ENCODE data around the gene ZBTB47.
A peak's percentile ranks its signal among the peaks of the same experiment; 100 is the strongest.

ZBTB47 gene

GRCh38 chr3:42635111-42635510, 18.4 kb upstream of the ZBTB47 start:
- Histone ChIP-seq H3K9me3 (ENCODE audit: control insufficient read depth in 2 of 2, low read length in 2 of 2) (no peaks in the 10 kb centered on the region), H3K36me3 (ENCODE audit: control insufficient read depth in 2 of 2, insufficient read depth in 2 of 2, low read length in 2 of 2) (peaks cover 76 to 77% of the 10 kb centered on the region in 2 donors), H3K9ac (ENCODE audit: low read depth in 1 of 2, low read length in 2 of 2) (no peak overlapping the region), H3K27ac (ENCODE audit: low read depth in 2 of 2, low read length in 2 of 2) (no peak overlapping the region), H3K4me3 (ENCODE audit: low read length in 2 of 2) (no peak overlapping the region), H3K27me3 (ENCODE audit: control insufficient read depth in 2 of 2, insufficient read depth in 2 of 2, low read length in 2 of 2) (no peaks in the 10 kb centered on the region), H3K4me1 (ENCODE audit: control insufficient read depth in 2 of 2, insufficient read depth in 2 of 2, low read length in 2 of 2) (no peaks in the 10 kb centered on the region)

GRCh38 chr3:42637001-42637400, 16.5 kb upstream of the ZBTB47 start:
- Histone ChIP-seq H3K27ac (ENCODE audit: low read depth in 2 of 2, low read length in 2 of 2) (no peak overlapping the region), H3K4me1 (ENCODE audit: control insufficient read depth in 2 of 2, insufficient read depth in 2 of 2, low read length in 2 of 2) (no peaks in the 10 kb centered on the region), H3K36me3 (ENCODE audit: control insufficient read depth in 2 of 2, insufficient read depth in 2 of 2, low read length in 2 of 2) (peaks cover 71 to 78% of the 10 kb centered on the region in 2 donors), H3K9me3 (ENCODE audit: control insufficient read depth in 2 of 2, low read length in 2 of 2) (no peaks in the 10 kb centered on the region), H3K27me3 (ENCODE audit: control insufficient read depth in 2 of 2, insufficient read depth in 2 of 2, low read length in 2 of 2) (no peaks in the 10 kb centered on the region), H3K4me3 (ENCODE audit: low read length in 2 of 2) (no peak overlapping the region), H3K9ac (ENCODE audit: low read depth in 1 of 2, low read length in 2 of 2) (no peak overlapping the region)

DNA sequence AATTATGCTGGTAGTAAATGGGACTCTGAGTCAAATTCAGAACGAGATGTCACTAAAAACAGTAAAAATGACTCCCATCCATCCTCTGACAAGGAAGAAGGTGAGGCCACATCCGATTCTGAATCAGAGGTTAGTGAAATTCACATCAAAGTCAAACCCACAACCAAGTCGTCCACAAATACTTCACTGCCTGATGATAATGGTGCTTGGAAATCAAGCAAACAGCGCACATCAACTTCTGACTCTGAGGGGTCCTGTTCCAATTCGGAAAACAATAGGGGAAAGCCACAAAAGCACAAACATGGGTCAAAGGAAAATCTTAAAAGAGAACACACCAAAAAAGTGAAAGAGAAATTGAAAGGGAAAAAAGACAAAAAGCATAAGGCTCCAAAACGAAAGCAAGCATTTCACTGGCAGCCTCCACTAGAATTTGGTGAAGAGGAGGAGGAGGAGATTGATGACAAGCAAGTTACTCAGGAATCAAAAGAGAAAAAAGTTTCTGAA, 15.1 kb upstream of the ZBTB47 start:
- Histone ChIP-seq H3K4me3 (ENCODE audit: low read length in 2 of 2) (no peak overlapping the region), H3K27me3 (ENCODE audit: control insufficient read depth in 2 of 2, insufficient read depth in 2 of 2, low read length in 2 of 2) (no peaks in the 10 kb centered on the region), H3K4me1 (ENCODE audit: control insufficient read depth in 2 of 2, insufficient read depth in 2 of 2, low read length in 2 of 2) (no peaks in the 10 kb centered on the region), H3K9me3 (ENCODE audit: control insufficient read depth in 2 of 2, low read length in 2 of 2) (no peaks in the 10 kb centered on the region), H3K27ac (ENCODE audit: low read depth in 2 of 2, low read length in 2 of 2) (no peak overlapping the region), H3K36me3 (ENCODE audit: control insufficient read depth in 2 of 2, insufficient read depth in 2 of 2, low read length in 2 of 2) (peaks cover 71 to 78% of the 10 kb centered on the region in 2 donors), H3K9ac (ENCODE audit: low read depth in 1 of 2, low read length in 2 of 2) (no peak overlapping the region)

DNA sequence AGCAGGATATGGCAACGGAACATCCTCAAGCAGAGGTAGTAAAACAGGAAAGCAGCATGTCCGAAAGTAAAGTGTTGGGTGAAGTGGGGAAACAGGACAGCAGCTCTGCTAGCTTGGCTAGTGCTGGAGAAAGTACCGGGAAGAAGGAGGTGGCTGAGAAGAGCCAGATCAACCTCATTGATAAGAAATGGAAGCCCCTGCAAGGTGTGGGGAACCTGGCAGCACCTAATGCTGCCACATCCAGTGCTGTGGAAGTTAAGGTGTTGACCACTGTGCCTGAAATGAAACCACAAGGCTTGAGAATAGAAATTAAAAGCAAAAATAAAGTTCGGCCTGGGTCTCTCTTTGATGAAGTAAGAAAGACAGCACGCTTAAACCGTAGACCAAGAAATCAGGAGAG, 14.3 kb upstream of the ZBTB47 start:
- H3K9ac ChIP-seq (ENCODE audit: low read depth in 1 of 2, low read length in 2 of 2), result no peak overlapping the region
- peak overlapping the region in 1 of 2 donors; percentile 39 for H3K27ac ChIP-seq (ENCODE audit: low read depth in 2 of 2, low read length in 2 of 2)
- no peaks in the 10 kb centered on the region for H3K9me3 ChIP-seq (ENCODE audit: control insufficient read depth in 2 of 2, low read length in 2 of 2)
- H3K4me3 ChIP-seq (ENCODE audit: low read length in 2 of 2), result no peak overlapping the region
- no peaks in the 10 kb centered on the region for H3K4me1 ChIP-seq (ENCODE audit: control insufficient read depth in 2 of 2, insufficient read depth in 2 of 2, low read length in 2 of 2)
- no peaks in the 10 kb centered on the region for H3K27me3 ChIP-seq (ENCODE audit: control insufficient read depth in 2 of 2, insufficient read depth in 2 of 2, low read length in 2 of 2)
- peaks cover 69 to 78% of the 10 kb centered on the region in 2 donors for H3K36me3 ChIP-seq (ENCODE audit: control insufficient read depth in 2 of 2, insufficient read depth in 2 of 2, low read length in 2 of 2)

- Histone ChIP-seq H3K27me3 (ENCODE audit: control insufficient read depth in 2 of 2, insufficient read depth in 2 of 2, low read length in 2 of 2) (no peaks in the 10 kb centered on the region), H3K36me3 (ENCODE audit: control insufficient read depth in 2 of 2, insufficient read depth in 2 of 2, low read length in 2 of 2) (peaks cover 74 to 81% of the 10 kb centered on the region in 2 donors), H3K4me1 (ENCODE audit: control insufficient read depth in 2 of 2, insufficient read depth in 2 of 2, low read length in 2 of 2) (no peaks in the 10 kb centered on the region), H3K9me3 (ENCODE audit: control insufficient read depth in 2 of 2, low read length in 2 of 2) (no peaks in the 10 kb centered on the region), H3K27ac (ENCODE audit: low read depth in 2 of 2, low read length in 2 of 2) (no peak overlapping the region), H3K4me3 (ENCODE audit: low read length in 2 of 2) (no peak overlapping the region), H3K9ac (ENCODE audit: low read depth in 1 of 2, low read length in 2 of 2) (no peak overlapping the region)
These were observed 13.4 kb upstream of the ZBTB47 start for GRCh38 chr3:42640129-42640528.

DNA sequence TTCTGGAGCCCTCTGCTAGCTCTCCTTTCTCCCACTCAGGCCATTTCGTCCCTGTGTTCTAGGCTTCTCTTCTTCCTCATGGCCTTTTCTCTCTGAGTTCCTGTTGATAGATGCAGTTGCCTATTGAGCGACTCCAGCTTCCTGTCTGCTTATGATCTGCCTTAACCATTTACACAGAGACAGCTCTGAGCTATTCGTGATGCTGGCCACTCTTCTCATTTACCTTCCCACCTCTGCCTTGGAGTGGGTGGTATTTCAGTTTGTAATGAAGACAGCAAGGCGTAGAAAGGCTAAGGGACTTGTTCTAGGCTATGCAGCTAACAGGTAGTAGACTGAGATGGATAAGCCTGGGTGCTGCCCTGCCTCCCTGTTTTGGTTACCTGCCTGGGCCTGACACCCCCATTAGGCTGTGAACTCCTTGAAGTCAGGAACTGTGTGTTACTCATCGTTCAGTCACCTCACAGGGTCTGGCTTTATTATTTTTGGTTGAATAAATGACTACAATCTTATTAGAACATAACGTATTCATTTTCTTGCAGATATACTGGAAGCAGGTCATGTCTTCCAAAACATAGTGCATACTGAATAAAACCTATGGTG, 12.6 kb upstream of the ZBTB47 start:
- H3K9me3 ChIP-seq (ENCODE audit: control insufficient read depth in 2 of 2, low read length in 2 of 2), result no peaks in the 10 kb centered on the region
- H3K4me1 ChIP-seq (ENCODE audit: control insufficient read depth in 2 of 2, insufficient read depth in 2 of 2, low read length in 2 of 2), result no peaks in the 10 kb centered on the region
- H3K27me3 ChIP-seq (ENCODE audit: control insufficient read depth in 2 of 2, insufficient read depth in 2 of 2, low read length in 2 of 2), result no peaks in the 10 kb centered on the region
- H3K9ac ChIP-seq (ENCODE audit: low read depth in 1 of 2, low read length in 2 of 2), result no peak overlapping the region
- H3K4me3 ChIP-seq (ENCODE audit: low read length in 2 of 2), result no peak overlapping the region
- H3K36me3 ChIP-seq (ENCODE audit: control insufficient read depth in 2 of 2, insufficient read depth in 2 of 2, low read length in 2 of 2), result peaks cover 74 to 84% of the 10 kb centered on the region in 2 donors
- no peak overlapping the region for H3K27ac ChIP-seq (ENCODE audit: low read depth in 2 of 2, low read length in 2 of 2)

DNA sequence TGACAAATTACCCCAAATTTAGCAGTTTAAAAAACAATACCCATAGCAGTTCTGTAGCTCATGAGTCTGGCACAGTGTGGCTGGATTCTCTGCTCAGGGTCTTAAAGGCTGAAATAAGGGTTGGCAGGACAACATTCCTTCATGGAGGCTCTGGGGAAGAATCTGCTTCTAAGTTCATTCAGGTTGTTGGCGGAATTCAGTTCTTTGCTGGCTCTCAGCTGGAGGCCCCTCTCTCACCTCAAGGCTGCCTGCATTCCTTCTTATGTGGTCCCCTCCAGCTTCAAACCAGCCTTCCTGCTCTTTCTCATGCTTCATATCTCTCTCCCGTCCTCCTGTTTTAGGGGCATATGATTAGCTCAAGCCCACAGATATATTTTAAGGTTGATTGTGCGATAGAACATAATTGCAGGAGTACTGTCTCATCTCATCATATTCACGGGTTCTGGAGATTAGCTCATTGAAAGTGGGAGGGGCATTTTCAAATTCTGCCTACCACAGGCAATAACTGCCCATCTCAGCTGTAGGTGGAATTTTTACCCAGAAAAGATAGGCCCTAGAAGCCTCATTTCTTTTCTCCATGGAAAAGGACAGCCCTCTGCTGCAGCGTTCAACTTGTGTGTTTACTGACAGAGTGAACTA, 5.6 kb upstream of the ZBTB47 start:
- H3K4me3 ChIP-seq (ENCODE audit: low read length in 2 of 2), result no peak overlapping the region
- peaks cover 6 to 8% of the 10 kb centered on the region in 2 donors for H3K4me1 ChIP-seq (ENCODE audit: control insufficient read depth in 2 of 2, insufficient read depth in 2 of 2, low read length in 2 of 2)
- H3K27ac ChIP-seq (ENCODE audit: low read depth in 2 of 2, low read length in 2 of 2), result no peak overlapping the region
- H3K36me3 ChIP-seq (ENCODE audit: control insufficient read depth in 2 of 2, insufficient read depth in 2 of 2, low read length in 2 of 2), result peaks cover 36 to 44% of the 10 kb centered on the region in 2 donors
- H3K27me3 ChIP-seq (ENCODE audit: control insufficient read depth in 2 of 2, insufficient read depth in 2 of 2, low read length in 2 of 2), result no peaks in the 10 kb centered on the region
- no peaks in the 10 kb centered on the region for H3K9me3 ChIP-seq (ENCODE audit: control insufficient read depth in 2 of 2, low read length in 2 of 2)
- no peak overlapping the region for H3K9ac ChIP-seq (ENCODE audit: low read depth in 1 of 2, low read length in 2 of 2)

DNA sequence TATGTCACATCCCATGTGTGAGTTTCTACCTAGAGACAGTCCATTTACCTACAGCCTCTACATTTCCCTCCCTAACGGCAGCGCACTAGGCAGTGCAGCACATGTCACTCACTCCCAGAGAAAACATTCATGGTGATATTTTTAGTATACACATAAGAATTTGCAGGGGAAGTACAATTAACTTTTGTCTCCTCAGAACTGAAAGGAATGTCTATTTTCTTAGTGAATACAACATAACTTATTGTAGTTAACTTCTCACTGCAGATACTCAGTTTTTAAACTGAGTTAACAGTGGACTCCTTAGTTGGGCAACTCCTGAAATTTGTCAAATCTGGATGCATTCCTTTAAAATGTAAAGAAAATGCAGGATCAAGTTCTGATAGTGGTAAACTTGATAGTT, 4.5 kb upstream of the ZBTB47 start:
- H3K4me1 ChIP-seq (ENCODE audit: control insufficient read depth in 2 of 2, insufficient read depth in 2 of 2, low read length in 2 of 2), result peaks cover 14 to 18% of the 10 kb centered on the region in 2 donors
- no peak overlapping the region for H3K9ac ChIP-seq (ENCODE audit: low read depth in 1 of 2, low read length in 2 of 2)
- peaks cover 26 to 34% of the 10 kb centered on the region in 2 donors for H3K36me3 ChIP-seq (ENCODE audit: control insufficient read depth in 2 of 2, insufficient read depth in 2 of 2, low read length in 2 of 2)
- no peaks in the 10 kb centered on the region for H3K27me3 ChIP-seq (ENCODE audit: control insufficient read depth in 2 of 2, insufficient read depth in 2 of 2, low read length in 2 of 2)
- no peak overlapping the region for H3K4me3 ChIP-seq (ENCODE audit: low read length in 2 of 2)
- no peak overlapping the region for H3K27ac ChIP-seq (ENCODE audit: low read depth in 2 of 2, low read length in 2 of 2)
- H3K9me3 ChIP-seq (ENCODE audit: control insufficient read depth in 2 of 2, low read length in 2 of 2), result no peaks in the 10 kb centered on the region

GRCh38 chr3:42649783-42650182, 3.7 kb upstream of the ZBTB47 start:
- Histone ChIP-seq H3K4me1 (ENCODE audit: control insufficient read depth in 2 of 2, insufficient read depth in 2 of 2, low read length in 2 of 2) (peaks cover 14 to 21% of the 10 kb centered on the region in 2 donors), H3K27me3 (ENCODE audit: control insufficient read depth in 2 of 2, insufficient read depth in 2 of 2, low read length in 2 of 2) (no peaks in the 10 kb centered on the region), H3K27ac (ENCODE audit: low read depth in 2 of 2, low read length in 2 of 2) (no peak overlapping the region), H3K9me3 (ENCODE audit: control insufficient read depth in 2 of 2, low read length in 2 of 2) (no peaks in the 10 kb centered on the region), H3K9ac (ENCODE audit: low read depth in 1 of 2, low read length in 2 of 2) (no peak overlapping the region), H3K36me3 (ENCODE audit: control insufficient read depth in 2 of 2, insufficient read depth in 2 of 2, low read length in 2 of 2) (peaks cover 20 to 29% of the 10 kb centered on the region in 2 donors), H3K4me3 (ENCODE audit: low read length in 2 of 2) (no peak overlapping the region)

DNA sequence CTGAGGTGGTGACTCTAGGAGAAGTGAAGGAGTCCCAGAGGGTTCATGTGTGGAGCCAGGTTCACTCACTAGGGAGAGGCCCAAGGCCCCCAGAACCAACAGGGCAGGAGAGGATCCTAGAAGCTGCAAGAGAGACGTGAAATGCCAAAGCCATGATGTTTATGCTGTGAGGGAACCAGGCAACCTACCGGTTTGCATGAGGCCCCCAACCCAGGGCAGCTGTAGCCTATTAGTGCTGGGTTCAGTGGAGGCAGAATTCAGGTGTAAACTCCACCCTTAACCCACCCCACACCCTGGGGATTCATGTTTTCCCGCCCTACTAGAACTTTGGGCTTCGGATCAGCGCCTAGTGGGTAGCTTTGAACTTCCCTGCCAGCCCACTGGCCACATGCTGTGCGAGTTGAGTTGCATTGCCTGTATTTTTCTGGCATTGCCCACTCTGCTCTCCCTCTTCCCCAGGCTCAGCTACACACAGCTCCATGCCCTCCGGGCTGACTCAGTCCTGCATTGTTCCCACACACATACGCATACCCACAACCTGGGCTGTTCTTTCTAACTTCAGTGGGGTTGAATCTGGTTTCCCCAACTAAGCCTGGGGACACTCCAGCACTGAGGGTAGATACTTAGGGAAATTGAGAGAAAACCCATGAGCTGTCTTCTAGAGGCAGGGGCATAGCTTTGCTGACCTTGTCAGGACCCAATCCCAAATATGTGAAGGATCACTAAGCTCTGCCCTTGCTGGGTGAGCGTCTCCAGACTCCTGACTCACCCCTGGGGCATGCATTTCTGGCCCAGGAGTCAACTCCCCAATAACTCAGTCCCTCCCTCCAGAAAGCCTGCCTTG, 2.0 kb upstream of the ZBTB47 start:
- Histone ChIP-seq H3K9me3 (ENCODE audit: control insufficient read depth in 2 of 2, low read length in 2 of 2) (no peaks in the 10 kb centered on the region), H3K4me1 (ENCODE audit: control insufficient read depth in 2 of 2, insufficient read depth in 2 of 2, low read length in 2 of 2) (peaks cover 14 to 32% of the 10 kb centered on the region in 2 donors), H3K36me3 (ENCODE audit: control insufficient read depth in 2 of 2, insufficient read depth in 2 of 2, low read length in 2 of 2) (peaks cover 14 to 15% of the 10 kb centered on the region in 2 donors), H3K27me3 (ENCODE audit: control insufficient read depth in 2 of 2, insufficient read depth in 2 of 2, low read length in 2 of 2) (no peaks in the 10 kb centered on the region), H3K9ac (ENCODE audit: low read depth in 1 of 2, low read length in 2 of 2) (no peak overlapping the region), H3K4me3 (ENCODE audit: low read length in 2 of 2) (no peak overlapping the region), H3K27ac (ENCODE audit: low read depth in 2 of 2, low read length in 2 of 2) (no peak overlapping the region)

All from mucosa of rectum (tissue), 2 donors.